DND-41 (cell line): ENCODE results near the gene UBQLN1.

ENCODE experiments used
- ATAC-seq: fragments of 200-7000 bp; cut with Tn5 transposase; 3 replicates; pipeline ENCODE4 v1.9.1; 2021; ENCODE audit warnings: low read depth; ENCODE audit not compliant: insufficient read depth
- DNase-seq: peaks from one replicate; pipeline ENCODE4 v3.0.0-alpha.2; 2020
- H2AFZ ChIP-seq: 2 replicates; pipeline ENCODE4 v1.6.0; 2012; ENCODE audit warnings: low read depth, low read length
- H3K27ac ChIP-seq: 2 replicates; pipeline ENCODE4 v1.5.1; 2012; ENCODE audit warnings: low read length, inconsistent platforms
- H3K27me3 ChIP-seq: fragments of 200-600 bp; sonication (generic); 2 replicates; pipeline ENCODE4 v1.6.0; 2012; ENCODE audit warnings: low read length, mild to moderate bottlenecking, inconsistent platforms; ENCODE audit not compliant: insufficient read depth, poor library complexity
- H3K36me3 ChIP-seq: 2 replicates; pipeline ENCODE4 v1.5.1; 2012; ENCODE audit warnings: low read length, inconsistent platforms; ENCODE audit not compliant: insufficient read depth
- H3K4me1 ChIP-seq: 2 replicates; pipeline ENCODE4 v1.5.1; 2012; ENCODE audit warnings: mild to moderate bottlenecking, low read length; ENCODE audit not compliant: insufficient read depth
- H3K4me2 ChIP-seq: 2 replicates; pipeline ENCODE4 v1.6.0; 2012; ENCODE audit warnings: mild to moderate bottlenecking, moderate library complexity, low read length, inconsistent platforms; ENCODE audit not compliant: insufficient read depth
- H3K4me3 ChIP-seq, 2 experiments: fragments of 200-600 bp in 1 of 2; shearing (Covaris generic) in 1 of 2; 2 replicates each; pipeline ENCODE4 v1.5.1; 2012 to 2016; ENCODE audit warnings: inconsistent platforms in 2 of 2, low read length in 2 of 2, mild to moderate bottlenecking in 2 of 2, low read depth in 1 of 2, moderate library complexity in 1 of 2
- H3K79me2 ChIP-seq: 2 replicates; pipeline ENCODE4 v1.6.0; 2012; ENCODE audit warnings: low read length, inconsistent platforms; ENCODE audit not compliant: insufficient read depth
- H3K9ac ChIP-seq: 2 replicates; pipeline ENCODE4 v1.6.0; 2012; ENCODE audit warnings: low read depth, mild to moderate bottlenecking, inconsistent platforms, low read length, moderate library complexity
- H3K9me3 ChIP-seq: 2 replicates; pipeline ENCODE4 v1.5.1; 2012; ENCODE audit warnings: low read length, moderate library complexity, mild to moderate bottlenecking, inconsistent platforms; ENCODE audit not compliant: insufficient read depth, severe bottlenecking
- H4K20me1 ChIP-seq: 2 replicates; pipeline ENCODE4 v1.6.0; 2012; ENCODE audit warnings: low read length; ENCODE audit not compliant: insufficient read depth
- EZH2 ChIP-seq: IDR thresholded peaks from 3 replicates; pipeline ENCODE4 v1.6.1; 2012; ENCODE audit warnings: borderline replicate concordance, low read depth, mild to moderate bottlenecking, moderate library complexity, low read length, inconsistent platforms; ENCODE audit not compliant: severe bottlenecking
- TF ChIP-seq, protein P1 (sequence below): IDR thresholded peaks from 2 replicates; pipeline ENCODE4 v1.5.1; 2012; ENCODE audit warnings: borderline replicate concordance, low read length, moderate library complexity, mild to moderate bottlenecking; ENCODE audit not compliant: poor library complexity, severe bottlenecking; ENCODE audit errors: extremely low read depth

UBQLN1 gene

DNA sequence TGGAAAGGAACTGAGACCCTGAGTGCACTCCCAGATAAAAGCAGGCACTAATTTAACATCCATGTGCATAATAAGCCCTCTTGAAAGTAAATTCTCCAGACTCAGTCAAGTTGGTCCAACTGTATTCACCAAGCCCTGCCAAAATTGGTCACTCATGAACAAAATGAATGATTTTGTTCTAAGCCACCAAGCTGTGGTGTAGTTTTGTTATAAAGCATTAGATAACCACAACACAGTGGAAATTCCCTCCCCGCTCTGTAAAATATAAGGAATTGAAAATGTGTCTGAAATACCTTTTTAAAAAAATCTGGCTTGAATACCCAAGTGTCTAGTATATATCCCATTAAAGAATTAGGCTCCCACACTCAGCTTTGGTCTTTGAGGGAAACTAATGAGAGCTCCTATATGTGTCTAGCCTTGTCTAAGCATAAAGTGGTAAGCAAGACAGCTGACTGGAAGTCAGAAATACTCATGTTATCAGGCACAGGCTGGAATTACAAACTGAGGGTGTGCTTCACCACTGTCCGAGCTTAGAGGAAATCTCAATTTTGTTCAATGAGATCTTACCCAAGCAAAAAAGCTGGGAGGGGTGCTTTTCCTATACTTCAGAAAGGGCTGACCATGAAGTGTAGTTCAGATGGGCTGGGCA, 51.6 kb downstream of the UBQLN1 start:
- H2AFZ ChIP-seq = no peak overlapping the region
- no peak overlapping the region for H3K4me2 ChIP-seq
- no peak overlapping the region for H3K27ac ChIP-seq
- no peak overlapping the region for H3K4me3 ChIP-seq
- no peaks in the 10 kb centered on the region for H3K79me2 ChIP-seq
- H4K20me1 ChIP-seq = no peaks in the 10 kb centered on the region
- no peaks in the 10 kb centered on the region for H3K9me3 ChIP-seq
- H3K36me3 ChIP-seq = peaks cover 91% of the 10 kb centered on the region
- no peak for ATAC-seq
- H3K9ac ChIP-seq = no peak overlapping the region
- H3K27me3 ChIP-seq = no peaks in the 10 kb centered on the region
- no peaks in the 10 kb centered on the region for H3K4me1 ChIP-seq
- no peak for TF ChIP-seq EZH2
- TF ChIP-seq, protein P1, sequence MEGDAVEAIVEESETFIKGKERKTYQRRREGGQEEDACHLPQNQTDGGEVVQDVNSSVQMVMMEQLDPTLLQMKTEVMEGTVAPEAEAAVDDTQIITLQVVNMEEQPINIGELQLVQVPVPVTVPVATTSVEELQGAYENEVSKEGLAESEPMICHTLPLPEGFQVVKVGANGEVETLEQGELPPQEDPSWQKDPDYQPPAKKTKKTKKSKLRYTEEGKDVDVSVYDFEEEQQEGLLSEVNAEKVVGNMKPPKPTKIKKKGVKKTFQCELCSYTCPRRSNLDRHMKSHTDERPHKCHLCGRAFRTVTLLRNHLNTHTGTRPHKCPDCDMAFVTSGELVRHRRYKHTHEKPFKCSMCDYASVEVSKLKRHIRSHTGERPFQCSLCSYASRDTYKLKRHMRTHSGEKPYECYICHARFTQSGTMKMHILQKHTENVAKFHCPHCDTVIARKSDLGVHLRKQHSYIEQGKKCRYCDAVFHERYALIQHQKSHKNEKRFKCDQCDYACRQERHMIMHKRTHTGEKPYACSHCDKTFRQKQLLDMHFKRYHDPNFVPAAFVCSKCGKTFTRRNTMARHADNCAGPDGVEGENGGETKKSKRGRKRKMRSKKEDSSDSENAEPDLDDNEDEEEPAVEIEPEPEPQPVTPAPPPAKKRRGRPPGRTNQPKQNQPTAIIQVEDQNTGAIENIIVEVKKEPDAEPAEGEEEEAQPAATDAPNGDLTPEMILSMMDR = no peak
- no peak for DNase-seq

DNA sequence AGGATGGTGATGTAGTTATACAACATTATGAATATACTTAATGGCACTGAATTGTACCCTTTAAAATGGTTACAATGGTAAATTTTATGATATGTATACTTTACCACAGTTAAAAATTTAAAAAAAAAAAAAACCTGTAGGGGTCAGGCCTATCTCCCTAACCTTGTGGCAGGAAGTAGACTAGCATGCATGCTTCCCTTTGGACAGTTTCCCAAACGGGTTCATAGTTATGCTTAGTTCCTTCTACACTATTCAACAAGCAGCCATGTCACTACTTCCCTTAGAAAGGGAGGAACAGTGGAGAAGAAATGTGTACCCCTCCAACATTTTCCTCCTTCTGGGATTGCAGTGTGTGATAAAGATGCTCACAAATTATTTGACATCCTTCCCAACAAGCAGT, 52.3 kb downstream of the UBQLN1 start:
- H3K27ac ChIP-seq = no peak overlapping the region
- ATAC-seq (no peak), DNase-seq (no peak)
- H3K4me1 ChIP-seq = no peaks in the 10 kb centered on the region
- H3K4me3 ChIP-seq = no peak overlapping the region
- H4K20me1 ChIP-seq = no peaks in the 10 kb centered on the region
- peaks cover 90% of the 10 kb centered on the region for H3K36me3 ChIP-seq
- no peak overlapping the region for H2AFZ ChIP-seq
- H3K9me3 ChIP-seq = no peaks in the 10 kb centered on the region
- TF ChIP-seq, protein P1 = no peak
- no peak for TF ChIP-seq EZH2
- H3K27me3 ChIP-seq = no peaks in the 10 kb centered on the region
- H3K4me2 ChIP-seq = no peak overlapping the region
- H3K79me2 ChIP-seq = no peaks in the 10 kb centered on the region
- H3K9ac ChIP-seq = no peak overlapping the region

DNA sequence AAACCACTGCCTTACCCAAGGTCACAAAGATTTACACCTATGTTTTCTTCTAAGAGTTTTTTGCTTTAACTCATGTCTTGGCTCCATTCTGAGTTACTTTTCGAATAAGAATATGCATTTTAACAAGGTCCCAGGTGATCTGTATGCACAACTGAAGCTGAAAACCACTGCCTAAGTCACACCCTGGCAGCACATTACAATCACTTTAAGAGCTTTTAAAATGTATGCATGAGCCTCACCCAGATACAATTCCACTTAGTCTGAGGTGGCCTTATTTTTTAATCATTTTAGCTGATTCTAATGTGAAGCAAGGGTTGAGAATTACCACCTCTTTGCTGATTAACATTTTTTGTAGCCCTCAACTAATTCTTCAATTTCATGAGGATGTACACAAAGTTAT, 55.3 kb downstream of the UBQLN1 start:
- no peaks in the 10 kb centered on the region for H3K79me2 ChIP-seq
- H3K9me3 ChIP-seq = no peaks in the 10 kb centered on the region
- no peak overlapping the region for H2AFZ ChIP-seq
- no peaks in the 10 kb centered on the region for H3K27me3 ChIP-seq
- DNase-seq (no peak), ATAC-seq (no peak)
- H3K4me2 ChIP-seq = no peak overlapping the region
- H3K36me3 ChIP-seq = peaks cover 72% of the 10 kb centered on the region
- TF ChIP-seq, protein P1 = no peak
- no peak for TF ChIP-seq EZH2
- H4K20me1 ChIP-seq = no peaks in the 10 kb centered on the region
- no peaks in the 10 kb centered on the region for H3K4me1 ChIP-seq
- no peak overlapping the region for H3K9ac ChIP-seq
- H3K27ac ChIP-seq = no peak overlapping the region
- H3K4me3 ChIP-seq = no peak overlapping the region
